SK-N-SH (cell line): Measurements from ENCODE around the gene PIGC. TPM values are rescaled to one million over a fixed set of nuclear protein-coding genes. Genes with fewer than 3 reads are reported as not detected.

Source experiments
- CTCF ChIA-PET: fragments of 300-600, 350-600 bp; formaldehyde crosslinking; extraction: SDS; loops from one replicate; lab custom pipeline; 2021; lab: Yijun Ruan, JAX
- POLR2A ChIA-PET: fragments of 350-600 bp; sonication (Branson Sonifier 250); formaldehyde crosslinking; extraction: SDS; loops from one replicate; lab custom pipeline; 2020; ENCODE audit warnings: antibody characterized with exemption, inconsistent platforms; lab: Yijun Ruan, JAX
- DNase-seq: peaks from one replicate; pipeline ENCODE4 v3.0.0; 2012
- H2AFZ ChIP-seq: fragments of 200-600 bp; sonication (generic); 2 replicates; pipeline ENCODE4 v1.8.1; 2016; ENCODE audit warnings: antibody characterized with exemption, mild to moderate bottlenecking, low read depth
- H3F3A ChIP-seq: fragments of 200-600 bp; sonication (generic); replicated peaks from 2 replicates; pipeline ENCODE3; 2016; ENCODE audit warnings: antibody characterized with exemption, mild to moderate bottlenecking; ENCODE audit not compliant: insufficient read depth
- H3K27ac ChIP-seq, 2 experiments: fragments of 200-500 bp in 1 of 2; fragments of 200-600 bp in 1 of 2; sonication (Bioruptor generic) in 1 of 2; sonication (generic), shearing (Covaris generic) in 1 of 2; 2 replicates each; pipeline versions ENCODE4 v1.5.1 to v1.6.1; 2014 to 2016; ENCODE audit warnings: low read depth in 2 of 2, inconsistent platforms in 1 of 2, low read length in 1 of 2, mild to moderate bottlenecking in 1 of 2, mixed read lengths in 1 of 2
- H3K27me3 ChIP-seq: fragments of 200-600 bp; sonication (generic), shearing (Covaris generic); 2 replicates; pipeline ENCODE4 v1.6.1; 2016; ENCODE audit warnings: mixed run types; ENCODE audit not compliant: insufficient read depth
- H3K36me3 ChIP-seq, 2 experiments: fragments of 200-500 bp in 1 of 2; fragments of 200-600 bp in 1 of 2; sonication (Bioruptor generic) in 1 of 2; sonication (generic) in 1 of 2; replicated peaks in 1 of 2; 2 replicates each; pipeline versions ENCODE3 to v1.5.1; 2014 to 2016; ENCODE audit warnings: low read length in 1 of 2, mild to moderate bottlenecking in 1 of 2; ENCODE audit not compliant: insufficient read depth in 2 of 2, control insufficient read depth in 1 of 2
- H3K4me1 ChIP-seq, 2 experiments: fragments of 200-500 bp in 1 of 2; fragments of 200-600 bp in 1 of 2; sonication (Bioruptor generic) in 1 of 2; sonication (generic), shearing (Covaris generic) in 1 of 2; 2 replicates each; pipeline versions ENCODE4 v1.5.1 to v1.6.1; 2014 to 2016; ENCODE audit warnings: low read depth in 1 of 2, low read length in 1 of 2, mixed run types in 1 of 2; ENCODE audit not compliant: insufficient read depth in 2 of 2, control insufficient read depth in 1 of 2
- H3K4me2 ChIP-seq: fragments of 200-600 bp; sonication (generic), shearing (Covaris generic); 2 replicates; pipeline ENCODE4 v1.6.1; 2017; ENCODE audit warnings: mixed run types
- H3K4me3 ChIP-seq, 2 experiments: fragments of 200-500 bp in 1 of 2; fragments of 200-600 bp in 1 of 2; sonication (Bioruptor generic) in 1 of 2; sonication (generic), shearing (Covaris generic) in 1 of 2; 2 replicates each; pipeline versions ENCODE4 v1.5.1 to v1.8.1; 2014 to 2016; ENCODE audit warnings: low read depth in 2 of 2, inconsistent platforms in 1 of 2, low read length in 1 of 2, mild to moderate bottlenecking in 1 of 2, mixed read lengths in 1 of 2, moderate library complexity in 1 of 2
- H3K79me2 ChIP-seq: fragments of 200-600 bp; sonication (generic); 2 replicates; pipeline ENCODE4 v1.8.1; 2017; ENCODE audit warnings: mild to moderate bottlenecking; ENCODE audit not compliant: insufficient read depth
- H3K9ac ChIP-seq: fragments of 200-600 bp; sonication (generic); 2 replicates; pipeline ENCODE4 v1.6.1; 2017; ENCODE audit warnings: mixed run types
- H3K9me2 ChIP-seq: fragments of 200-600 bp; sonication (generic); 2 replicates; pipeline ENCODE4 v1.6.1; 2017; ENCODE audit warnings: mixed run types
- H3K9me3 ChIP-seq: fragments of 200-600 bp; sonication (generic); 2 replicates; pipeline ENCODE4 v1.6.1; 2017; ENCODE audit warnings: mixed run types, mild to moderate bottlenecking, moderate library complexity
- H4K20me1 ChIP-seq: fragments of 200-600 bp; sonication (generic); 2 replicates; pipeline ENCODE4 v1.6.1; 2017; ENCODE audit warnings: mild to moderate bottlenecking, mixed run types; ENCODE audit not compliant: insufficient read depth
- ELF1 ChIP-seq: IDR thresholded peaks from 2 replicates; pipeline ENCODE4 v1.4.0; 2012
- EP300 ChIP-seq, 2 experiments: IDR thresholded peaks; 2 replicates each; pipeline versions ENCODE4 v1.4.0 to v1.6.1; 2012; ENCODE audit warnings: borderline replicate concordance in 1 of 2, low read depth in 1 of 2, low read length in 1 of 2
- FOSL2 ChIP-seq: IDR thresholded peaks from 2 replicates; pipeline ENCODE4 v1.4.0; 2012; ENCODE audit warnings: low read depth, mild to moderate bottlenecking, moderate library complexity, borderline replicate concordance
- GATA2 ChIP-seq: sonication (generic); formaldehyde crosslinking; IDR thresholded peaks from 2 replicates; pipeline ENCODE4 v1.5.0; 2020; ENCODE audit warnings: mild to moderate bottlenecking, missing genetic modification reagents
- JUND ChIP-seq: IDR thresholded peaks from 2 replicates; pipeline ENCODE4 v1.4.0; 2012
- MEF2A ChIP-seq: IDR thresholded peaks from 2 replicates; pipeline ENCODE4 v1.4.0; 2012; ENCODE audit warnings: low read depth, borderline replicate concordance
- NFIC ChIP-seq: IDR thresholded peaks from 2 replicates; pipeline ENCODE4 v1.4.0; 2012; ENCODE audit warnings: borderline replicate concordance
- NRF1 ChIP-seq: IDR thresholded peaks from 2 replicates; pipeline ENCODE4 v1.6.1; 2012; ENCODE audit warnings: low read depth, mild to moderate bottlenecking, low read length
- TAF1 ChIP-seq: IDR thresholded peaks from 2 replicates; pipeline ENCODE4 v1.6.1; 2012; ENCODE audit warnings: low read depth, mild to moderate bottlenecking, low read length, moderate library complexity, borderline replicate concordance
- TEAD4 ChIP-seq: IDR thresholded peaks from 2 replicates; pipeline ENCODE4 v1.4.0; 2012; ENCODE audit warnings: mild to moderate bottlenecking, borderline replicate concordance; ENCODE audit not compliant: insufficient read depth
- YY1 ChIP-seq: IDR thresholded peaks from 2 replicates; pipeline ENCODE4 v1.4.0; 2012; ENCODE audit warnings: low read depth, mild to moderate bottlenecking
- WGBS: methylation state at CpG from one replicate; pipeline ENCODE4 v1.1.6; 2017; ENCODE audit warnings: low lambda C conversion rate; 5-methylcytosine and 5-hydroxymethylcytosine counted together
- polyA plus RNA-seq, 3 experiments: library from polyadenylated mRNA; depleted of rRNA; stranded (reverse); fragments of >200 nt; gene quantifications; 2 replicates each; pipeline ENCODE4 v1.2.3, GENCODE V29; 2012
- TF ChIP-seq, protein P1 (sequence below): fragments of 200-600 bp; sonication (generic); IDR thresholded peaks from 2 replicates; pipeline ENCODE4 v1.6.1; 2017; ENCODE audit warnings: antibody characterized with exemption, mild to moderate bottlenecking, moderate library complexity
- TF ChIP-seq, protein P2 (sequence below): IDR thresholded peaks from 2 replicates; pipeline ENCODE4 v1.4.0; 2012; ENCODE audit warnings: low read depth
- TF ChIP-seq, protein P3 (sequence below): fragments of 150-350 bp; IDR thresholded peaks from 2 replicates; pipeline ENCODE4 v1.6.1; 2017; ENCODE audit warnings: antibody characterized with exemption, low read length, low read depth, borderline replicate concordance
- TF ChIP-seq, protein P4 (sequence below): IDR thresholded peaks from 2 replicates; pipeline ENCODE4 v1.4.0; 2012; ENCODE audit warnings: low read depth, borderline replicate concordance

The PIGC gene
- polyA plus RNA-seq, 1 of the 3 experiments (the other 2 are of a cell fraction) = 20.6 TPM

DNA sequence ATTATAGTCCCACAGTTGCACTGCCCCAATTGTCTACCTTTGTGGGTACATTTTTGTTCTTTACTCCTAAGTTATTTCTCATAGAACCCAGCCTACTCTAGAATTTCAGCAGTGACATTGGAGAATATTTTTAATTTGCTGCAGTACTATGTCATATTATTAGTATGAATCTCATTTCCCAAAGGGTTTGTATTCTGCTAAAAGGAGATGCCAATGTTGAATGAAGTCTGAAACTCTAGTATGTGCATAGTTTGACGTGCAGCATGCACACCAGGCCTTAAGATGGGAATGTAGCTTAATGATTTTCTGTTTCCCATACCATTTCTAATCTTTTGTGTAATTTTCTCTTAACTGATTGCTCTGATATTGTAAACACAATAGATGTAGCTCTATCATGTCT lies 33.8 kb downstream of the PIGC start:
- CTCF ChIA-PET = interaction anchor here (1.1 to 1.4 kb wide), 2 partner anchors 11 to 14 kb away, joined by 3 read pairs; no protein-coding TSS in a partner anchor
- Histone ChIP-seq H3K36me3 (peaks cover 0 to 5% of the 10 kb centered on the region in 2 experiments), H3K27me3 (no peaks in the 10 kb centered on the region), H3K4me3 (no peak overlapping the region), H3K9ac (no peak overlapping the region), H3K27ac (no peak overlapping the region), H3K4me2 (no peak overlapping the region), H3K79me2 (no peaks in the 10 kb centered on the region), H4K20me1 (no peaks in the 10 kb centered on the region), H3K4me1 (no peaks in the 10 kb centered on the region), H3F3A (peaks cover 7% of the 10 kb centered on the region)
- POLR2A ChIA-PET = no interaction called here
- DNase-seq = no peak
- WGBS = 100% methylated on average over 1 of the region's 1 CpG
- TF ChIP-seq, protein P1, sequence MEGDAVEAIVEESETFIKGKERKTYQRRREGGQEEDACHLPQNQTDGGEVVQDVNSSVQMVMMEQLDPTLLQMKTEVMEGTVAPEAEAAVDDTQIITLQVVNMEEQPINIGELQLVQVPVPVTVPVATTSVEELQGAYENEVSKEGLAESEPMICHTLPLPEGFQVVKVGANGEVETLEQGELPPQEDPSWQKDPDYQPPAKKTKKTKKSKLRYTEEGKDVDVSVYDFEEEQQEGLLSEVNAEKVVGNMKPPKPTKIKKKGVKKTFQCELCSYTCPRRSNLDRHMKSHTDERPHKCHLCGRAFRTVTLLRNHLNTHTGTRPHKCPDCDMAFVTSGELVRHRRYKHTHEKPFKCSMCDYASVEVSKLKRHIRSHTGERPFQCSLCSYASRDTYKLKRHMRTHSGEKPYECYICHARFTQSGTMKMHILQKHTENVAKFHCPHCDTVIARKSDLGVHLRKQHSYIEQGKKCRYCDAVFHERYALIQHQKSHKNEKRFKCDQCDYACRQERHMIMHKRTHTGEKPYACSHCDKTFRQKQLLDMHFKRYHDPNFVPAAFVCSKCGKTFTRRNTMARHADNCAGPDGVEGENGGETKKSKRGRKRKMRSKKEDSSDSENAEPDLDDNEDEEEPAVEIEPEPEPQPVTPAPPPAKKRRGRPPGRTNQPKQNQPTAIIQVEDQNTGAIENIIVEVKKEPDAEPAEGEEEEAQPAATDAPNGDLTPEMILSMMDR = no peak
- TF ChIP-seq, protein P2, sequence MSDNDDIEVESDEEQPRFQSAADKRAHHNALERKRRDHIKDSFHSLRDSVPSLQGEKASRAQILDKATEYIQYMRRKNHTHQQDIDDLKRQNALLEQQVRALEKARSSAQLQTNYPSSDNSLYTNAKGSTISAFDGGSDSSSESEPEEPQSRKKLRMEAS = no peak
- TF ChIP-seq JUND = no peak
- TF ChIP-seq, protein P3, sequence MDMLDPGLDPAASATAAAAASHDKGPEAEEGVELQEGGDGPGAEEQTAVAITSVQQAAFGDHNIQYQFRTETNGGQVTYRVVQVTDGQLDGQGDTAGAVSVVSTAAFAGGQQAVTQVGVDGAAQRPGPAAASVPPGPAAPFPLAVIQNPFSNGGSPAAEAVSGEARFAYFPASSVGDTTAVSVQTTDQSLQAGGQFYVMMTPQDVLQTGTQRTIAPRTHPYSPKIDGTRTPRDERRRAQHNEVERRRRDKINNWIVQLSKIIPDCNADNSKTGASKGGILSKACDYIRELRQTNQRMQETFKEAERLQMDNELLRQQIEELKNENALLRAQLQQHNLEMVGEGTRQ = no peak
- TF ChIP-seq GATA2 = no peak
- TF ChIP-seq, protein P4, sequence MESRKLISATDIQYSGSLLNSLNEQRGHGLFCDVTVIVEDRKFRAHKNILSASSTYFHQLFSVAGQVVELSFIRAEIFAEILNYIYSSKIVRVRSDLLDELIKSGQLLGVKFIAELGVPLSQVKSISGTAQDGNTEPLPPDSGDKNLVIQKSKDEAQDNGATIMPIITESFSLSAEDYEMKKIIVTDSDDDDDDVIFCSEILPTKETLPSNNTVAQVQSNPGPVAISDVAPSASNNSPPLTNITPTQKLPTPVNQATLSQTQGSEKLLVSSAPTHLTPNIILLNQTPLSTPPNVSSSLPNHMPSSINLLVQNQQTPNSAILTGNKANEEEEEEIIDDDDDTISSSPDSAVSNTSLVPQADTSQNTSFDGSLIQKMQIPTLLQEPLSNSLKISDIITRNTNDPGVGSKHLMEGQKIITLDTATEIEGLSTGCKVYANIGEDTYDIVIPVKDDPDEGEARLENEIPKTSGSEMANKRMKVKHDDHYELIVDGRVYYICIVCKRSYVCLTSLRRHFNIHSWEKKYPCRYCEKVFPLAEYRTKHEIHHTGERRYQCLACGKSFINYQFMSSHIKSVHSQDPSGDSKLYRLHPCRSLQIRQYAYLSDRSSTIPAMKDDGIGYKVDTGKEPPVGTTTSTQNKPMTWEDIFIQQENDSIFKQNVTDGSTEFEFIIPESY = no peak
- TF ChIP-seq YY1 = no peak
- TF ChIP-seq TEAD4 = no peak
- TF ChIP-seq FOSL2 = no peak
- TF ChIP-seq NFIC = no peak
- no peak for TF ChIP-seq ELF1
- TF ChIP-seq MEF2A = no peak
- no peak for TF ChIP-seq TAF1
- no peak for TF ChIP-seq NRF1
- no peak for TF ChIP-seq EP300 (IDR thresholded peaks at IDR 0.05; ENCODE audit: borderline replicate concordance in 1 of 2, low read depth in 1 of 2, low read length in 1 of 2)
- TF ChIP-seq, all 33 proteins: peak for 0
- Histone ChIP-seq H2AFZ (no peak overlapping the region), H3K9me3 (no peaks in the 10 kb centered on the region), H3K9me2 (no peaks in the 10 kb centered on the region)
